Mononuclear cell (primary cell): ENCODE measurements around the gene C12orf42. TPM values are rescaled to one million over a fixed set of nuclear protein-coding genes. Genes with fewer than 3 reads are reported as not detected.

Source experiments
- H3K27me3 ChIP-seq: 2 replicates; pipeline ENCODE4 v1.6.0; 2011; ENCODE audit warnings: low read length, control low read depth; ENCODE audit not compliant: insufficient read depth
- H3K4me1 ChIP-seq: 2 replicates; pipeline ENCODE4 v1.5.1; 2011; ENCODE audit warnings: mild to moderate bottlenecking, low read length, control low read depth; ENCODE audit not compliant: insufficient read depth
- H3K4me3 ChIP-seq: 2 replicates; pipeline ENCODE4 v1.5.1; 2011; ENCODE audit warnings: mild to moderate bottlenecking, low read length, moderate library complexity
- H3K9me3 ChIP-seq: 2 replicates; pipeline ENCODE4 v1.5.1; 2011; ENCODE audit warnings: low read depth, mild to moderate bottlenecking, control low read depth, low read length
- total RNA-seq: library from RNA; depleted of rRNA; stranded (reverse); fragments of >200 nt; gene quantifications from one replicate; pipeline ENCODE4 v1.2.3, GENCODE V29; 2012

The C12orf42 gene
- total RNA-seq, 1 donor: 11.1 TPM

DNA sequence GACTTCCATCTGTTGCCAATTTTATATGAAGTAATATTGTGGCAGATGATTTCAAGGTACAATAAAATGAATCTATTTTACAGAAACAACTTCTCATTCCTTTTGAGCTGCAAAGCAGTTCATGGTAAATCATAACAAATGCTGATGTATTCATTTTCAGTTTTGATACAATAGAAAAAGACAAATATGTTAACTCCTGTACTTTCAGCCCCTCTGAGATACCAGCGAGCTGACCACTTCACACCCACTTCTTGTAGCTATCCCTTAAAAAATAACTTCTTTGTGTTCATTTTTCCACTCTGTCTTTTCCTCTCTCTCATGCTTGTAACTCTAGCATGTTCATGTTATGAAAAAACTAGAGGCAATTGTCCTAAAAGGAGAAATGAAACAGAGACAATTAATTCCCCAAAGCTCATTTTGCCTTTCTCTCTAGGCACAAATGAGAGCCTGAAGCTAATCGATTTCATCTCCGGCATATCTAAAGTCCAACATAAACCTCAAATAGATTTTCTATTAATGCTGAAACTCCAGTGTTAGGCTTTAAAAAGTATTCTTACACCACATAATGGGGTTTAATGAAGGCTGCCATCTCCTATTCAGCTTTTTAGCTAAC lies 182.9 kb downstream of the C12orf42 start:
- no peaks in the 10 kb centered on the region for H3K9me3 ChIP-seq
- H3K27me3 ChIP-seq: no peaks in the 10 kb centered on the region
- no peak overlapping the region for H3K4me3 ChIP-seq
- H3K4me1 ChIP-seq: no peaks in the 10 kb centered on the region

DNA sequence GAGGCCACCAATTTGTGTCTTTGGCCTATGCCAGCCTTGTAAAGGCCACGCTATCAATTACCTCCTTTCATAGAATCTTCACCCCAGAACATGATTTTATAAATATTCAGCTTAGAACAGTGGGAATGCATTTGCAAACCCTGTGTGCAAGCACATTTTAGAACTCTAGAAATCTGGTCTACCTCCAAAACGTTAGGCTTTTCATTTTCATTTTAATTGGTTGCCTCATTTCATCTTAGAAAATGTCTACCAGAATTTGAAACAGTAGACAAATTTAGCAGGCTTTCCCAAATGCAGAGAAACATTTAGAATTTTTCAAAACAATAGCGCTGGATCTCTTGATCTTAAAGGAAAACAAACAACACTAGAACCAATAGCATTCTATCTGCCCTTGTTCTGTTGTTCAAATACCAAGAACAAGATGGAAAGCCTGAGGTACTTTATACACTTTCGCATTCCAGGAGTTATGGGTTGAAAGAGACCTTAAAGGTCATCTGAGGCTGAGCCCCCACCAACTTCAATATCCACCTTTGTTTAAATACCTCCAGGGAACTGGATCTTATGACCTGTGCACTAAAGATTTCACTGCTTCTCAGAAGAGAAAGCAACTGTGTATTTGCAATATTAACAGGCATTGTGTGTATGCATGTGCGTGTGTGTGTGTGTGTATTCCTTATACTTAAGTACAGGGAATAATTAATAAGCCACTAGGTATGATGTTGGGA lies 185.1 kb downstream of the C12orf42 start:
- H3K9me3 ChIP-seq: no peaks in the 10 kb centered on the region

DNA sequence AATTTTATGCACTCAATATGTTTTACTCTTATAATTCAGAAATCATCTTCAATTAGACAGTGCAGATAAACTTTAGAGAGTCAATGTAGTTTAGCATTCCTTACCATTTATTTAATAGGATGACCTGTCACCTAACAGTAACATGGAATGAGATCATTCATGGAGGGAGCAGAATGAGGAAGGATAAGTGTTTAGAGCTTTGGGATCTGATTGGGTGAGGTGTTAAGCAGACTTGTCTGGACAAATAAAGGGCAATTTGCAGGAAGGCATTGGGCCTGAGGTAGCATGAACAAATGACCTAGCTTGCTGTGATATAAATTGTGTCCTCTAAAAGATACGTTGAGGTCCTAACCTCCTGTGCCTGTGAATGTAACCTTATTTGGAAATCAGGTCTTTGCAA lies 187.4 kb downstream of the C12orf42 start:
- H3K9me3 ChIP-seq: no peaks in the 10 kb centered on the region
- H3K4me3 ChIP-seq: no peak overlapping the region
- no peaks in the 10 kb centered on the region for H3K4me1 ChIP-seq
- peaks cover 3% of the 10 kb centered on the region for H3K27me3 ChIP-seq

More for the DNA sequence above, 185.1 kb downstream of the C12orf42 start:
- no peak overlapping the region for H3K4me3 ChIP-seq
- no peaks in the 10 kb centered on the region for H3K4me1 ChIP-seq
- H3K27me3 ChIP-seq: no peaks in the 10 kb centered on the region

DNA sequence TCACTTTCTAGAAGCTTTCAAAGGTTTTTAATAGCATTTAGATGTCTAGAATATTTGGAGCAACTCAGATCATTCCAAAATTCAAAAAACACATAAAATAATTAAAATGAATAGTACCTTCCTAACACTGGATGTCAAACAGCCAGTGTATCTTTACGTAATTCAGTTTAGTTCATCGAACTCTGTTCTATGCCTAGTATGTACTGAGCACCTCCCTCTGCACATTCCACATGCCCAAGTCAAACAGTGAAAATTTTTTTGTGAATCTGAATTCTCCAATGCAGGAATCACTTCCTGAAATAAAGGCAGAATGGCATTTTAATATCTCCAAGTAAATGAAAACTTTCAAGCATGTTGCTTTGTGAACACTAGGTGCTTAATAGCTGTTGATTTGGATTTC lies 192.3 kb downstream of the C12orf42 start:
- peaks cover 15% of the 10 kb centered on the region for H3K27me3 ChIP-seq
- H3K4me3 ChIP-seq: no peak overlapping the region
- H3K4me1 ChIP-seq: no peaks in the 10 kb centered on the region
- no peaks in the 10 kb centered on the region for H3K9me3 ChIP-seq

- Histone ChIP-seq H3K4me1 (no peaks in the 10 kb centered on the region), H3K9me3 (no peaks in the 10 kb centered on the region), H3K4me3 (no peak overlapping the region), H3K27me3 (peaks cover 15% of the 10 kb centered on the region)
Observed at GRCh38 chr12:103301642-103302591, 193.9 kb downstream of the C12orf42 start.

- Histone ChIP-seq H3K4me1 (no peaks in the 10 kb centered on the region), H3K4me3 (no peak overlapping the region), H3K27me3 (no peaks in the 10 kb centered on the region), H3K9me3 (no peaks in the 10 kb centered on the region)
Observed at GRCh38 chr12:103288016-103288415, 207.8 kb downstream of the C12orf42 start.

GRCh38 chr12:103282124-103282523 lies 213.6 kb downstream of the C12orf42 start:
- H3K4me3 ChIP-seq: no peak overlapping the region
- H3K9me3 ChIP-seq: no peaks in the 10 kb centered on the region
- no peaks in the 10 kb centered on the region for H3K4me1 ChIP-seq
- no peaks in the 10 kb centered on the region for H3K27me3 ChIP-seq

GRCh38 chr12:103279444-103279843 lies 216.3 kb downstream of the C12orf42 start:
- Histone ChIP-seq H3K4me3 (no peak overlapping the region), H3K27me3 (no peaks in the 10 kb centered on the region), H3K4me1 (no peaks in the 10 kb centered on the region), H3K9me3 (no peaks in the 10 kb centered on the region)

GRCh38 chr12:103278329-103278728 lies 217.4 kb downstream of the C12orf42 start:
- H3K4me3 ChIP-seq: no peak overlapping the region
- H3K4me1 ChIP-seq: no peaks in the 10 kb centered on the region
- H3K27me3 ChIP-seq: no peaks in the 10 kb centered on the region
- no peaks in the 10 kb centered on the region for H3K9me3 ChIP-seq

GRCh38 chr12:103273645-103274044 lies 222.1 kb downstream of the C12orf42 start:
- no peaks in the 10 kb centered on the region for H3K27me3 ChIP-seq
- no peak overlapping the region for H3K4me3 ChIP-seq
- H3K9me3 ChIP-seq: no peaks in the 10 kb centered on the region
- H3K4me1 ChIP-seq: no peaks in the 10 kb centered on the region

GRCh38 chr12:103272949-103273348 lies 222.8 kb downstream of the C12orf42 start:
- no peak overlapping the region for H3K4me3 ChIP-seq
- no peaks in the 10 kb centered on the region for H3K4me1 ChIP-seq
- H3K27me3 ChIP-seq: no peaks in the 10 kb centered on the region
- no peaks in the 10 kb centered on the region for H3K9me3 ChIP-seq

GRCh38 chr12:103269946-103270345 lies 225.8 kb downstream of the C12orf42 start:
- H3K9me3 ChIP-seq: no peaks in the 10 kb centered on the region
- no peak overlapping the region for H3K4me3 ChIP-seq
- H3K4me1 ChIP-seq: no peaks in the 10 kb centered on the region
- H3K27me3 ChIP-seq: no peaks in the 10 kb centered on the region

DNA sequence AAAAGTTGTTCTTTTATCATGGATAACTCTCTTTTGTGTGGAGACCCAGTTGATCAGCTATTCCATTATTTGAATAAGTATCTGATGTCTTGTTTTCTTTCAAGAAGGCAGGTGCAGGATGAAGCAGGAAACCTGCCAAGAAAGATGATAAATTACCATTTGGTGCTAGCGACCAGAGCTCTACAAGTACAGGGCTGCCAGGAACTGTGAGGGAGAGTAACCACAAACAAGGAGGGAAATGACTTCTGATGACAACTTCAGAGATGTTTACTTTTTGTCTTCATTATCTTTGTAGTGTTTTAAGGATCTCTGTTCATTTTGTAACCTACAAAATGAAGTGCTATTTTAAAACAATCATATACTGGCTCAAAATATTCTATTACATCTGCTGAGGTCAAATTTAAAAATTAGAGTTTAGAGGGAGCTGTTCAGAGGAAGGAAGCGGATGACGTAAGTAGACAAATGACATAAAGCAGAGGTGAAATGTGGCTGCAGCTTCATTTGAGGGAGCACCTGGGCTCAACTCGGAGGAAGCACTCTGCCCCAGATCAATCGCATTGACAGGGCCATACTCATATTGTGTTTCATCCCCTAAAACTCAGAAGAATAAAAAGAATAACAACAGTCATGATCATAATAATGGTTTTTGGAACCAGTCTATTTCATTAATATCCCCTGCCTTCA lies 226.8 kb downstream of the C12orf42 start:
- H3K4me1 ChIP-seq: no peaks in the 10 kb centered on the region
- H3K27me3 ChIP-seq: no peaks in the 10 kb centered on the region
- no peaks in the 10 kb centered on the region for H3K9me3 ChIP-seq
- H3K4me3 ChIP-seq: no peak overlapping the region

DNA sequence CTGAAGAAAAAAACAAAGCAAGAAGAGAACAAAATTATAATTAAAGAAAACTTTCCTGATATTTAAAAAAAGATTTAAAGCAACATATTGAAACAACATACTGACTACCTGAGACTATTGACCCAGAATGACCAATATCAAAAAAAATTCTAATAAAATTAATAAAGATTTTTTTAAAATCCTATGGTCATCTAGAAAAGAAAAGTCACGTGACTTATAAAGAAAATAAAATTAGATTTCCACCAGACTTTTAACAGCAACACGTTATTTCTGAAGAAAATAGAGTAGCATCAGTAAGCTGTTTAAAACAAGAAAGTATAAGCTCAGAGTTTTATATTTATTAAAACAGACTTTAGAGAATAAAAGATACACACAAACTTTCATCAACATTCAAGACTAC lies 238.0 kb downstream of the C12orf42 start:
- H3K9me3 ChIP-seq: no peaks in the 10 kb centered on the region
- no peak overlapping the region for H3K4me3 ChIP-seq
- no peaks in the 10 kb centered on the region for H3K27me3 ChIP-seq
- H3K4me1 ChIP-seq: no peaks in the 10 kb centered on the region
